Fibroblast of lung (primary cell): ENCODE results near the gene NFATC2IP. TPM values are rescaled to one million over a fixed set of nuclear protein-coding genes. Genes with fewer than 3 reads are reported as not detected.
"Not testable (repeated sequence)": the region's sequence is repeated elsewhere in the genome, so short reads cannot be mapped to it uniquely, and the experiment has no call there.

Experiments used
- DNase-seq, 2 donors: peaks; one replicate each; pipeline versions ENCODE4 v3.0.0 to v3.0.0-alpha.2; 2010; ENCODE audit warnings: low read depth in 2 of 2
- H2AFZ ChIP-seq: 2 replicates; pipeline ENCODE4 v1.5.1; 2012; ENCODE audit warnings: low read length, control low read depth, inconsistent platforms
- H3K27ac ChIP-seq: 2 replicates; pipeline ENCODE4 v1.5.1; 2011; ENCODE audit warnings: low read length, control low read depth; ENCODE audit not compliant: insufficient read depth
- H3K27me3 ChIP-seq: 2 replicates; pipeline ENCODE4 v1.5.1; 2011; ENCODE audit warnings: mild to moderate bottlenecking, low read length; ENCODE audit not compliant: control insufficient read depth, insufficient read depth
- H3K36me3 ChIP-seq: 2 replicates; pipeline ENCODE4 v1.5.1; 2011; ENCODE audit warnings: low read length; ENCODE audit not compliant: control insufficient read depth, insufficient read depth
- H3K4me1 ChIP-seq: 2 replicates; pipeline ENCODE4 v1.5.1; 2011; ENCODE audit warnings: low read length; ENCODE audit not compliant: control insufficient read depth, insufficient read depth; ENCODE audit errors: extremely low read depth
- H3K4me2 ChIP-seq: 2 replicates; pipeline ENCODE4 v1.5.1; 2011; ENCODE audit warnings: low read length, control low read depth; ENCODE audit not compliant: insufficient read depth; ENCODE audit errors: extremely low read depth
- H3K4me3 ChIP-seq, 4 experiments: fragments of 200-600 bp in 1 of 4; sonication (generic) in 1 of 4; replicated peaks in 1 of 4; 2 replicates each; pipeline ENCODE4 v1.5.1; 2011 to 2016; ENCODE audit warnings: low read length in 4 of 4, low read depth in 3 of 4, mild to moderate bottlenecking in 3 of 4, control low read depth in 2 of 4, inconsistent platforms in 1 of 4, mixed read lengths in 1 of 4; ENCODE audit not compliant: insufficient read depth in 1 of 4; ENCODE audit errors: control extremely low read depth in 1 of 4
- H3K79me2 ChIP-seq: 2 replicates; pipeline ENCODE4 v1.5.1; 2012; ENCODE audit warnings: mild to moderate bottlenecking, low read length, inconsistent platforms; ENCODE audit not compliant: control insufficient read depth, insufficient read depth
- H3K9ac ChIP-seq: 2 replicates; pipeline ENCODE4 v1.5.1; 2011; ENCODE audit warnings: mild to moderate bottlenecking, low read length, control low read depth; ENCODE audit not compliant: insufficient read depth
- H3K9me3 ChIP-seq: 2 replicates; pipeline ENCODE4 v1.5.1; 2012; ENCODE audit warnings: low read depth, low read length; ENCODE audit not compliant: control insufficient read depth, insufficient read depth
- H4K20me1 ChIP-seq: 2 replicates; pipeline ENCODE4 v1.5.1; 2011; ENCODE audit warnings: low read length; ENCODE audit not compliant: control insufficient read depth, insufficient read depth; ENCODE audit errors: extremely low read depth
- CTCF ChIP-seq, 2 donors: IDR thresholded peaks in 1 of 2; conservative IDR thresholded peaks in 1 of 2; 1 replicate in 1 of 2; 2 replicates in 1 of 2; pipeline ENCODE4 v1.5.1; 2011 to 2012; ENCODE audit warnings: low read length in 2 of 2, control low read depth in 1 of 2, inconsistent platforms in 1 of 2, low read depth in 1 of 2, mild to moderate bottlenecking in 1 of 2
- EZH2 ChIP-seq: IDR thresholded peaks from 2 replicates; pipeline ENCODE4 v1.5.1; 2012; ENCODE audit warnings: low read length, control low read depth, mild to moderate bottlenecking; ENCODE audit errors: missing control alignments
- polyA plus RNA-seq, 2 donors: library from polyadenylated mRNA; depleted of rRNA in 1 of 2; stranded (reverse) in 1 of 2; unstranded in 1 of 2; fragments of >200 nt; gene quantifications; 2 replicates each; pipeline ENCODE4 v1.2.1, GENCODE V29; 2011 to 2012; ENCODE audit warnings: missing spikeins in 1 of 2
- total RNA-seq: library from RNA; depleted of rRNA; stranded (reverse); fragments of >200 nt; gene quantifications from 2 replicates; pipeline ENCODE4 v1.2.1, GENCODE V29; 2014

The NFATC2IP gene
- total and polyA plus RNA-seq, 2 donors (not counting 1 experiment from before 2014, with no cell fraction given): 16.0 to 25.6 TPM

GRCh38 chr16:28925386-28926228 is 25.1 kb upstream of the NFATC2IP start:
- DNase-seq: peak; percentile 78 to 81
- no peaks in the 10 kb centered on the region for H4K20me1 ChIP-seq
- peak overlapping the region; percentile 92 for H3K9ac ChIP-seq
- no peaks in the 10 kb centered on the region for H3K27me3 ChIP-seq
- H3K36me3 ChIP-seq: peaks cover 3% of the 10 kb centered on the region
- no peaks in the 10 kb centered on the region for H3K79me2 ChIP-seq
- H2AFZ ChIP-seq: peak overlapping the region; percentile 76
- peak overlapping the region; percentile 88 for H3K27ac ChIP-seq
- H3K9me3 ChIP-seq: no peaks in the 10 kb centered on the region
- no peak for TF ChIP-seq EZH2
- peak overlapping the region; percentile 69 to 90 (median 78) for H3K4me3 ChIP-seq
- H3K4me1 ChIP-seq: no peaks in the 10 kb centered on the region
- peak overlapping the region; percentile 87 for H3K4me2 ChIP-seq

DNA sequence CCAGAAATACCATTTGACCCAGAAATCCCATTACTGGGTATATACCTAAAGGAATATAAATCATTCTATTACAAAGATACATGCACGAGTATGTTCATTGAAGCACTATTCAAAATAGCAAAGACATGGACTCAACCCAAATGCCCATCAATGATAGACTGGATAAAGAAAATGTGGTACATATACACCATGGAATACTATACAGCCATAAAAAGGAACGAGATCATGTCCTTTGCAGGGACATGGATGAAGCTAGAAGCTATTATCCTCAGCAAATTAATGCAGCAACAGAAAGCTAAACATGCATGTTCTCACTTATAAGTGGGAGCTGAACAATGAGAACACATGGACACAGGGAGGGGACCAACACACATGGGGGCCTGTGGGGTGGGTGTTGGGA is 24.5 kb upstream of the NFATC2IP start:
- not testable (repeated sequence) for H3K4me1 ChIP-seq, H3K79me2 ChIP-seq, H3K9ac ChIP-seq, H3K9me3 ChIP-seq, H3K27me3 ChIP-seq, H3K36me3 ChIP-seq, DNase-seq, H4K20me1 ChIP-seq, H2AFZ ChIP-seq, H3K4me2 ChIP-seq, H3K27ac ChIP-seq
- peak overlapping the region in 2 of 4 experiments; percentile 85 to 90 for H3K4me3 ChIP-seq

GRCh38 chr16:28927815-28928214 is 22.9 kb upstream of the NFATC2IP start:
- Histone ChIP-seq H3K9me3 (no peaks in the 10 kb centered on the region), H3K36me3 (no peaks in the 10 kb centered on the region), H2AFZ (no peak overlapping the region), H3K9ac (no peak overlapping the region), H3K4me1 (no peaks in the 10 kb centered on the region), H3K4me2 (no peak overlapping the region), H3K4me3 (no peak overlapping the region), H3K27ac (no peak overlapping the region), H3K27me3 (no peaks in the 10 kb centered on the region), H3K79me2 (no peaks in the 10 kb centered on the region), H4K20me1 (no peaks in the 10 kb centered on the region)
- no peak for TF ChIP-seq EZH2
- TF ChIP-seq CTCF (conservative IDR thresholded peaks at IDR 0.05 in 1 of 2, IDR thresholded peaks at IDR 0.05 in 1 of 2; ENCODE audit: low read depth in 1 of 2, low read length in 2 of 2): no peak
- DNase-seq: no peak

DNA sequence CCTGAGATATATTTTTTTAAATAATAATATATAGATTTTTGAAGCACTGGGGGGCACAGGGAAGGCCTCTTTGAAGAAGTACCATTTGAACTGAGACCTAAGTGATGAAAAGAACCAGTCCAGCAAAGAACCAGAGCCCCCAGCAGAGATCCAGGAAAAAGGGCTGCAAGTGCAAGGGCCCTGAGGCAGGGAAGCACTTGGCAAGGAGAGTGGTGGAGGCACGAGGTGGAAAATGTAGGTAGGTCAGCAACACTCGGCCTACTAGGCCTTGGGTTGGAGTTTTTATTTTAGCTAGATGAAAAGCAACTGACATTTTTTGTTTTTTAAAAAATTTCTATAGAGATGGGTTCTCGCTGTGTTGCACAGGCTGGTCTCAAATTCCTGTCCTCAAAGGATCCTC is 20.5 kb upstream of the NFATC2IP start:
- Histone ChIP-seq H3K9ac (no peak overlapping the region), H4K20me1 (no peaks in the 10 kb centered on the region), H3K4me3 (no peak overlapping the region), H3K4me2 (no peak overlapping the region), H3K4me1 (no peaks in the 10 kb centered on the region), H3K27me3 (no peaks in the 10 kb centered on the region), H3K36me3 (no peaks in the 10 kb centered on the region), H2AFZ (no peak overlapping the region), H3K79me2 (no peaks in the 10 kb centered on the region), H3K9me3 (no peaks in the 10 kb centered on the region), H3K27ac (no peak overlapping the region)
- DNase-seq: no peak
- no peak for TF ChIP-seq EZH2
- TF ChIP-seq CTCF (conservative IDR thresholded peaks at IDR 0.05 in 1 of 2, IDR thresholded peaks at IDR 0.05 in 1 of 2; ENCODE audit: low read depth in 1 of 2, low read length in 2 of 2): no peak
